ENCODE data around the gene IQGAP2. TPM values are rescaled to one million over a fixed set of nuclear protein-coding genes. Genes with fewer than 3 reads are reported as not detected.

IQGAP2 gene
- polyA plus RNA-seq, 2 donors = 1.4 to 2.0 TPM

DNA sequence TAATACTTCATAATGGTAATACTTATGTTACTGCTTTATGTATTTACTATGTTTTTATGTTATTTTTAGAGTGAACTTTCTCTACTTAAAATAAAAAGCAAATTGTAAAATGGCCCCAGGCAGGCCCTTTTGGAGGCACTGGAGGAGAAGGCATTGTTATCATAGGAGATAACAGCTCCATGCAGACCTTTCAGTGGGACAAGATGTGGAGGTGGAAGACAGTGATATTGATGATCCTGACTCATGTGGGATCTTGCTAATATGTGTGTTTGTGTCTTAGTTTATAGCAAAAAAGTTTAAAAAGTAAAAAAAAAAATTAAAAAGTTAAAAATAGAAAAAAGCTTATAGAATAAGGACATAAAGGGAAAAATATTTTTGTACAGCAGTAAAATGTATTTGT lies 74.5 kb downstream of the IQGAP2 start:
- H3K4me3 ChIP-seq (ENCODE audit: low read depth in 1 of 2, low read length in 2 of 2) = no peak overlapping the region
- no peaks in the 10 kb centered on the region for H3K36me3 ChIP-seq (ENCODE audit: control insufficient read depth in 2 of 2, insufficient read depth in 2 of 2, low read length in 1 of 2)
- H3K27me3 ChIP-seq (ENCODE audit: control insufficient read depth in 1 of 2, insufficient read depth in 2 of 2, low read length in 2 of 2) = no peaks in the 10 kb centered on the region
- H3K27ac ChIP-seq (ENCODE audit: low read depth in 2 of 2, low read length in 1 of 2) = no peak overlapping the region
- peaks cover 0 to 2% of the 10 kb centered on the region in 2 donors for H3K9me3 ChIP-seq (ENCODE audit: control insufficient read depth in 2 of 2, insufficient read depth in 1 of 2, low read depth in 1 of 2, low read length in 1 of 2)
- no peaks in the 10 kb centered on the region for H3K4me1 ChIP-seq (ENCODE audit: control insufficient read depth in 2 of 2, insufficient read depth in 2 of 2, low read length in 1 of 2)

DNA sequence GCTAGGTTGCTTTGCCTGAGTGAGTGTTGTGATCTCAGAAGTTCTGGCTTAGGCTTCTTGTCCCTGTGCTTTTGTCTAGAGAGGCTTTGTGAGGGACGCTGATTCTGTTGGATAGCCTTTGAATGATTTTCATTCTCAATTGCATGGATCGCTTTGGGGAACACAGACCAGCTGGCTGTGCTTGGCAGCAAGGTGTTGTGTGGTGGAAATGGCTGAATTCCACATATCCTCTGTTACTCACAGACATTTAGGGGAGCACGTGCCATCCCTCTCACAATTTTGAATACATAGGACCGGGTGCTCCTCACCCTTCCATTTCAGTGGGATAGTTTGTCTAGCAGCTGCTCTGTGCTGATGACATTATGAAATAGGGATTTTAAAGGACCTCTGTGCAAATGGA lies 76.2 kb downstream of the IQGAP2 start:
- no peaks in the 10 kb centered on the region for H3K27me3 ChIP-seq (ENCODE audit: control insufficient read depth in 1 of 2, insufficient read depth in 2 of 2, low read length in 2 of 2)
- peaks cover 0 to 2% of the 10 kb centered on the region in 2 donors for H3K9me3 ChIP-seq (ENCODE audit: control insufficient read depth in 2 of 2, insufficient read depth in 1 of 2, low read depth in 1 of 2, low read length in 1 of 2)
- H3K4me3 ChIP-seq (ENCODE audit: low read depth in 1 of 2, low read length in 2 of 2) = no peak overlapping the region
- no peak overlapping the region for H3K27ac ChIP-seq (ENCODE audit: low read depth in 2 of 2, low read length in 1 of 2)
- H3K4me1 ChIP-seq (ENCODE audit: control insufficient read depth in 2 of 2, insufficient read depth in 2 of 2, low read length in 1 of 2) = peaks cover 0 to 2% of the 10 kb centered on the region in 2 donors
- H3K36me3 ChIP-seq (ENCODE audit: control insufficient read depth in 2 of 2, insufficient read depth in 2 of 2, low read length in 1 of 2) = no peaks in the 10 kb centered on the region
- WGBS, 2 donors = 88 to 89% methylated on average over 4 of the region's 4 CpGs

DNA sequence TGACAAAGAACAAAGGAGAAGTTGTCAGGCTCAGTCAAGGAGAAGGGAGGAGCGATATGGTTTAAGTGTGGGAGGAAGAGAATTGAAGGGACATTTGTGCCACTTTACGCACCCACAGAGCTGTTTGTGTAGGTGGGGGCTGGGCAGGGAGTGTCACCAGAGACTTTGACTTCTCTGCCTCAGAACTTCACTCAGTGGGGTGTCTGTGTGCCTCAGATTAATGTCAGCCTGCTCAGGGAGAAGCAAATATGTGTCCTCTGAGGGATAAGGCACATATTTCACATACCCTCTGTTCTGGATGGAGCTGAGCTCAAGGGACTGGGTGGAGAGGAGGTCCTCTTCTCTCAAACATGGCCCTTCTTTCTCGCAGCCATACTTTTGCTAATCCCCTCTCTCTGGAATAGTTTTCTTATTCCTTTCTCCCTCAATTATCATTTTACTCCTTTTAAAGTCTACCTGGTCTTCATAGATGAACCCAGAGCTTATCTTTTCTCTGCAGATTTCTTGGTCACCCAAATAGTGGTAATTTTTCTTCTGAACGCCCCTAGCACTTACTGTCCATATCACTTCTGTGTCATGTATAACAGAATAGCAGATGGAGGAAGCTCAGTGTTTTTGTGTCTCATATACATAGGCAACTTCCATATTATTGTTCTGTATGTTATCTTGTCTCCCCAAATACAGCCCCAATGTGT lies 77.0 kb downstream of the IQGAP2 start:
- Histone ChIP-seq H3K27ac (ENCODE audit: low read depth in 2 of 2, low read length in 1 of 2) (no peak overlapping the region), H3K4me3 (ENCODE audit: low read depth in 1 of 2, low read length in 2 of 2) (no peak overlapping the region), H3K27me3 (ENCODE audit: control insufficient read depth in 1 of 2, insufficient read depth in 2 of 2, low read length in 2 of 2) (no peaks in the 10 kb centered on the region), H3K4me1 (ENCODE audit: control insufficient read depth in 2 of 2, insufficient read depth in 2 of 2, low read length in 1 of 2) (peaks cover 0 to 2% of the 10 kb centered on the region in 2 donors), H3K36me3 (ENCODE audit: control insufficient read depth in 2 of 2, insufficient read depth in 2 of 2, low read length in 1 of 2) (no peaks in the 10 kb centered on the region), H3K9me3 (ENCODE audit: control insufficient read depth in 2 of 2, insufficient read depth in 1 of 2, low read depth in 1 of 2, low read length in 1 of 2) (peaks cover 0 to 2% of the 10 kb centered on the region in 2 donors)
- WGBS, 2 donors = 79 to 82% methylated on average over 4 of the region's 4 CpGs

DNA sequence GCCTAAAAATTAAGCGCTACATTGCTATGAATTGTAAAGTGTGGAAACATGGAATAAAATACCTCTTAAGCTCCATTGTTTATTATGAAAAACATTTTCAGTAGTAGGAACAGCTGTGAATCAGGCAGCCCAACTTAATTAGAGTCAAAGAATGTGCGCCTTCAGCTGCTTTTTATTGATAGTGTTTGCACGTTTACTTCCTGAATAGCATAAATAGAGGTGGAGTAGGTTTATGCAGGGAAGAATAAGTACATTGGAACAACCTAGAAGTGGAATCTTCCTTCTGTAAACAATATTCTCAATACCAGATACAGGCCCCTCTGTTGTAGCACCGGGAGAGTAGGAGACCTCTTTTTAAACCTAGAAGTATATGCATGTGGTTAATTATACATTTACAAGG lies 79.9 kb downstream of the IQGAP2 start:
- no peaks in the 10 kb centered on the region for H3K36me3 ChIP-seq (ENCODE audit: control insufficient read depth in 2 of 2, insufficient read depth in 2 of 2, low read length in 1 of 2)
- H3K27ac ChIP-seq (ENCODE audit: low read depth in 2 of 2, low read length in 1 of 2) = no peak overlapping the region
- peaks cover 0 to 2% of the 10 kb centered on the region in 2 donors for H3K4me1 ChIP-seq (ENCODE audit: control insufficient read depth in 2 of 2, insufficient read depth in 2 of 2, low read length in 1 of 2)
- no peaks in the 10 kb centered on the region for H3K27me3 ChIP-seq (ENCODE audit: control insufficient read depth in 1 of 2, insufficient read depth in 2 of 2, low read length in 2 of 2)
- WGBS, 2 donors = 64 to 84% methylated on average over 4 of the region's 4 CpGs
- no peak overlapping the region for H3K4me3 ChIP-seq (ENCODE audit: low read depth in 1 of 2, low read length in 2 of 2)
- no peaks in the 10 kb centered on the region for H3K9me3 ChIP-seq (ENCODE audit: control insufficient read depth in 2 of 2, insufficient read depth in 1 of 2, low read depth in 1 of 2, low read length in 1 of 2)

DNA sequence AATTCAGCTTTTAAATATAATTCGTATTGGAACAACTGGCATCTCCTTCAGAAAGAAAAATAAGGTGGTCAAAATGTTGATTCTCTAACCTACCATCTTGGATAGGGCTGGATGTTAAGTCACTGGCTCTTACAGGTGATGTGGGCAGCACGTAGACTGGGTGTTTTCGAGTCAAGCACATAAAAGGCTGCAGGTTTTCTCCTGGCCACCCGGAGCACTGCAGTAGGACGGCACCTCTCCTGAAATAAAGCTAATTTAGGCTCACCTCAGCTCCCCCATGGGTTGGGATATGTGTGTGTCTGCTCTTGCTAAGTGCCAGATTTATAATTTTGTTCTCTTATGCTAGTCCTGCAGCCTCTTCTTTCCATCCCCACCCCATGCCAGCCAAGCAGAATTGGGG lies 80.3 kb downstream of the IQGAP2 start:
- peaks cover 0 to 2% of the 10 kb centered on the region in 2 donors for H3K4me1 ChIP-seq (ENCODE audit: control insufficient read depth in 2 of 2, insufficient read depth in 2 of 2, low read length in 1 of 2)
- 84 to 87% methylated on average over 5 of the region's 5 CpGs for WGBS, 2 donors
- H3K27me3 ChIP-seq (ENCODE audit: control insufficient read depth in 1 of 2, insufficient read depth in 2 of 2, low read length in 2 of 2) = no peaks in the 10 kb centered on the region
- no peaks in the 10 kb centered on the region for H3K9me3 ChIP-seq (ENCODE audit: control insufficient read depth in 2 of 2, insufficient read depth in 1 of 2, low read depth in 1 of 2, low read length in 1 of 2)
- H3K4me3 ChIP-seq (ENCODE audit: low read depth in 1 of 2, low read length in 2 of 2) = no peak overlapping the region
- H3K36me3 ChIP-seq (ENCODE audit: control insufficient read depth in 2 of 2, insufficient read depth in 2 of 2, low read length in 1 of 2) = no peaks in the 10 kb centered on the region
- no peak overlapping the region for H3K27ac ChIP-seq (ENCODE audit: low read depth in 2 of 2, low read length in 1 of 2)

DNA sequence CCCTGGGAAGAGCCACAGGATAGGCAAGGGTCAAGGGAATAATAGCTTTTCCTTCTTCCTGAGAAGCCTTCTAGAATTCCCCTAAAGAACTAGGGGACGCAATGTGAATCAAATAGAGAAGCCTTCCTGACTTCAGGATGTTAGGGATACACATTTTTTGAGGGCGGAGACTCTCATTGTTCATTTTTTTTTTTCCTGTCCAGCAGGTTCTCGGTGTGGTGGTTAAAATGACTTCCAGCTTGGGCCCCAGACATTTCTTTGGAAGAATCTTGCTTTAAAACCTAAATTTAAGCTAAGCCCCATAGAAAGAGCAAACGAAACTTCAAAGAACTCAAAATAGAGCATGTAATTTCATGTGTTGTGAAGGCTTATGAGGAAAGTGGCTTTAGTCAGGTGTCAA lies 80.8 kb downstream of the IQGAP2 start:
- Histone ChIP-seq H3K36me3 (ENCODE audit: control insufficient read depth in 2 of 2, insufficient read depth in 2 of 2, low read length in 1 of 2) (no peaks in the 10 kb centered on the region), H3K9me3 (ENCODE audit: control insufficient read depth in 2 of 2, insufficient read depth in 1 of 2, low read depth in 1 of 2, low read length in 1 of 2) (no peaks in the 10 kb centered on the region), H3K4me3 (ENCODE audit: low read depth in 1 of 2, low read length in 2 of 2) (no peak overlapping the region), H3K27me3 (ENCODE audit: control insufficient read depth in 1 of 2, insufficient read depth in 2 of 2, low read length in 2 of 2) (no peaks in the 10 kb centered on the region), H3K27ac (ENCODE audit: low read depth in 2 of 2, low read length in 1 of 2) (no peak overlapping the region), H3K4me1 (ENCODE audit: control insufficient read depth in 2 of 2, insufficient read depth in 2 of 2, low read length in 1 of 2) (peaks cover 0 to 2% of the 10 kb centered on the region in 2 donors)
- 63 to 72% methylated on average over 4 of the region's 4 CpGs for WGBS, 2 donors

DNA sequence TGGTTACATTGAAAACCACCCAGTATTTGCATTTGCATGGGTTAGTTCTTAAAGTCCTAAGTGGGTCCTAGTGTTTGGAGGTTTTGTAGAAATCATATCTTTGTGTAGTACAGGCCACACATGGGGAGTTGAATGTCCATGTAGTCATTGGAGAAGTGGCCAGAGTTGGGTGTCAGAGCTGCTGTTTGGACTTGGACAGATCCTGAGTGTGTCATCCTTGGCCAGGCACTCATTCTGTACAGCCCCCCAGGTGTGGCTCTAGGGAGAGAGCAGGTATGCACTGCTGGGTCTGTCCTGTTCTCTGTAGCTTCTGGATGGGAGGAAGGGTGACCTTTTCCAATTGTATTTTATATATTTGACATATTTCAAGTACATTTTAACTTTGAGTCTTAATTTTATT lies 82.4 kb downstream of the IQGAP2 start:
- no peaks in the 10 kb centered on the region for H3K36me3 ChIP-seq (ENCODE audit: control insufficient read depth in 2 of 2, insufficient read depth in 2 of 2, low read length in 1 of 2)
- no peaks in the 10 kb centered on the region for H3K27me3 ChIP-seq (ENCODE audit: control insufficient read depth in 1 of 2, insufficient read depth in 2 of 2, low read length in 2 of 2)
- H3K27ac ChIP-seq (ENCODE audit: low read depth in 2 of 2, low read length in 1 of 2) = no peak overlapping the region
- no peaks in the 10 kb centered on the region for H3K9me3 ChIP-seq (ENCODE audit: control insufficient read depth in 2 of 2, insufficient read depth in 1 of 2, low read depth in 1 of 2, low read length in 1 of 2)
- peaks cover 0 to 2% of the 10 kb centered on the region in 2 donors for H3K4me1 ChIP-seq (ENCODE audit: control insufficient read depth in 2 of 2, insufficient read depth in 2 of 2, low read length in 1 of 2)
- no peak overlapping the region for H3K4me3 ChIP-seq (ENCODE audit: low read depth in 1 of 2, low read length in 2 of 2)

DNA sequence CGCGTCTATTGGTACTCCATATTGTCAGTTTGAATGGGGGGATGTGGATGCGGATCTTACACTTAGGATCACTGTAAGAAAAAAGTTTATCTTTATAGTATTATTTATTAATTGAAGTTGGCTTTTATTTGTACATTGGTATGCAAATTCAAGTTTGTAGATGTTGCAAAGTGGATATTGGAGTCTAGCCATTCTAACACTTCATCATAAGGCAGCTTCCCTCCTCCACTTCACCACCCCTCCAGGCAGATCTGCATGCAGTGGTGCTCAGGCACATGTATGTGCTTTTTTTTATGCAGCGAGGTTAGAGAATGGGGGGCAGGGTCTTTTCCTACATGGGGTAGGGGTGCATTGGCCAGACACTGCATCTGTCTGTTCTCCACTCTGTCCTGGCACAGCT lies 84.3 kb downstream of the IQGAP2 start:
- H3K27ac ChIP-seq (ENCODE audit: low read depth in 2 of 2, low read length in 1 of 2) = no peak overlapping the region
- no peak overlapping the region for H3K4me3 ChIP-seq (ENCODE audit: low read depth in 1 of 2, low read length in 2 of 2)
- peaks cover 0 to 2% of the 10 kb centered on the region in 2 donors for H3K4me1 ChIP-seq (ENCODE audit: control insufficient read depth in 2 of 2, insufficient read depth in 2 of 2, low read length in 1 of 2)
- no peaks in the 10 kb centered on the region for H3K9me3 ChIP-seq (ENCODE audit: control insufficient read depth in 2 of 2, insufficient read depth in 1 of 2, low read depth in 1 of 2, low read length in 1 of 2)
- no peaks in the 10 kb centered on the region for H3K27me3 ChIP-seq (ENCODE audit: control insufficient read depth in 1 of 2, insufficient read depth in 2 of 2, low read length in 2 of 2)
- WGBS, 2 donors = 97 to 98% methylated on average over 4 of the region's 4 CpGs
- H3K36me3 ChIP-seq (ENCODE audit: control insufficient read depth in 2 of 2, insufficient read depth in 2 of 2, low read length in 1 of 2) = no peaks in the 10 kb centered on the region

DNA sequence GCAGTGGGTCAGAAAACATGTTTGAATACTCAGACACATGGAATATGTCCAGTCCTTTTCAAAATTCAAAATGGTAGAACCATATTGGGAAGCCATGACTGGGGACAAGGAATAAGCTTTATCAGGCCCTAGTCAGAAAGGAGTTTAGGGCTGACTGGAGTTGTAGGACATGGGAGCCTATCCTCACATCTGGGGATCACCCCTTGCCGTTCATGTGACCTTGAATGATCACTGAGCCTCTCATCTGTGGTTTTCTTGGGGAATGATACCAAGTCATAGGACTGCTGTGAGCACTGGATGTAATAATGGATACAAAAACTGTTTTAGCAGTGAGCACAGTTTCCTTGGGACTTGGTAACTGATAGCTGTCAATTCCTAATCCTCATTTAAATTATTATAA lies 84.7 kb downstream of the IQGAP2 start:
- Histone ChIP-seq H3K27ac (ENCODE audit: low read depth in 2 of 2, low read length in 1 of 2) (no peak overlapping the region), H3K27me3 (ENCODE audit: control insufficient read depth in 1 of 2, insufficient read depth in 2 of 2, low read length in 2 of 2) (no peaks in the 10 kb centered on the region), H3K36me3 (ENCODE audit: control insufficient read depth in 2 of 2, insufficient read depth in 2 of 2, low read length in 1 of 2) (no peaks in the 10 kb centered on the region), H3K4me3 (ENCODE audit: low read depth in 1 of 2, low read length in 2 of 2) (no peak overlapping the region), H3K9me3 (ENCODE audit: control insufficient read depth in 2 of 2, insufficient read depth in 1 of 2, low read depth in 1 of 2, low read length in 1 of 2) (no peaks in the 10 kb centered on the region), H3K4me1 (ENCODE audit: control insufficient read depth in 2 of 2, insufficient read depth in 2 of 2, low read length in 1 of 2) (peaks cover 0 to 2% of the 10 kb centered on the region in 2 donors)
- 85 to 92% methylated on average over 1 of the region's 1 CpG for WGBS, 2 donors

DNA sequence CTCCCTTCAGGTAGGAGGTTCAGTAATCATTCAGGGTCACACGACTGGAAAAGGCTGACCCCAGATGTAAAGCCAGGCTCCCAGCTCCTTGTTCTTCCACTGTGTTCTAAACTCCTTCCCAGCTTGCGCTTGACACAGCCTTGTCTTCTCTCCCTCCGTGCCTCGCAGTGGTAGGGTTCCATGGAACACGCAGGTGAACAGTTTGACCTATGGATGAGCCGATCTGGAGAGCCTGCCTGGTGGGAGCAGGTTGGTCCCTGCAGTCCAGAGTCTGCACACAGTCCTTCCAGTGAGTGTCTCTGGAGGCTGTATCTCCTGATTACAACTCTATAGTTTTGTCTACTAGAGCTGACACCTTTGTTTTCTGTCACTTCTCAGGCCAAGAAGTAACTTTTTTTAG lies 85.9 kb downstream of the IQGAP2 start:
- Histone ChIP-seq H3K36me3 (ENCODE audit: control insufficient read depth in 2 of 2, insufficient read depth in 2 of 2, low read length in 1 of 2) (no peaks in the 10 kb centered on the region), H3K27me3 (ENCODE audit: control insufficient read depth in 1 of 2, insufficient read depth in 2 of 2, low read length in 2 of 2) (no peaks in the 10 kb centered on the region), H3K4me1 (ENCODE audit: control insufficient read depth in 2 of 2, insufficient read depth in 2 of 2, low read length in 1 of 2) (peaks cover 0 to 2% of the 10 kb centered on the region in 2 donors), H3K4me3 (ENCODE audit: low read depth in 1 of 2, low read length in 2 of 2) (no peak overlapping the region), H3K9me3 (ENCODE audit: control insufficient read depth in 2 of 2, insufficient read depth in 1 of 2, low read depth in 1 of 2, low read length in 1 of 2) (no peaks in the 10 kb centered on the region), H3K27ac (ENCODE audit: low read depth in 2 of 2, low read length in 1 of 2) (no peak overlapping the region)
- 90 to 91% methylated on average over 6 of the region's 6 CpGs for whole genome bisulfite sequencing, 2 donors

All from esophagus (tissue), 2 donors.